Cerebellar cortex (tissue), 1 donor: ENCODE data around the gene CD80.
"Not testable (repeated sequence)": the region's sequence is repeated elsewhere in the genome, so short reads cannot be mapped to it uniquely, and the experiment has no call there.

Experiments
- DNase-seq: peaks from one replicate; pipeline ENCODE4 v3.0.0-alpha.2; 2015; ENCODE audit warnings: low spot score

CD80 gene

GRCh38 chr3:119582178-119582577 lies 22.8 kb upstream of the CD80 start:
- no peak for DNase-seq

DNA sequence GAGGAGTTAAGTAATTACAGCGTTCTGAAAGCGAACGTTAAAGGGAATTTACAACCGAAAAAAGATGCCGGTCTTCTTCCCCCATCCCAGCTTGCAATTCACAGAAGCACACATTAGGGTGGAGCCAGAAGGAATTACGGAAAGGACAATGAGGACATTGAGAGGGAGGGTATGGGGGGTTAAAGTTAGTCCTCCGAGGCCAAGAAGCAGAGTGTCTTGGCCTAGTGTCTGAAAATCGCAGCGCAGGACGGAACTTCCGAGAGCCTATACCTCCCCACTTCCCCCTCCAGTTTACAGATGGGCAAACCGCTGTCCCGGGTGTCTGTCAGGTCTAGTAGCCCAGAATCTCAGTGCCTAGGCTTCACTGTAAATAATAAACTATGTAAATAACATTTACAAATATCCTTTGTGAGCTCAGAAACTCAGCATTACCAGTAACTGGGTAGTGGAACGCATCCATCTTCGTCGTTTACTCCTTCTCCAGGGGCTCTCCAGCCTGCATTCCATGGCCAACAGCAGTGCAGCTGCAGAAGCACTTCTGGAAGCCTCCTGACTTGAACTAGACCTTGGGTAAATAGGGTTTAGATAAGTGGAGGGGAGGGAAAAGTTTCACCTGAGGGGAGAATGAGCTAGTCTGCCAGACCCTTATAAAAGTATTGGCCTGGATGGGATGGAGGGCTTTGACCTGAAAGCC lies 20.8 kb upstream of the CD80 start:
- no peak for DNase-seq

- peak; percentile 58 for DNase-seq
Measured at GRCh38 chr3:119579366-119580066, 20.1 kb upstream of the CD80 start, which contains the start of gene ADPRH. ADPRH (plus strand) TSS chr3:119579492; CDS start chr3:119582170, 2,678 bp downstream.

- DNase-seq = no peak
Measured at GRCh38 chr3:119575507-119575906, 16.1 kb upstream of the CD80 start.

DNA sequence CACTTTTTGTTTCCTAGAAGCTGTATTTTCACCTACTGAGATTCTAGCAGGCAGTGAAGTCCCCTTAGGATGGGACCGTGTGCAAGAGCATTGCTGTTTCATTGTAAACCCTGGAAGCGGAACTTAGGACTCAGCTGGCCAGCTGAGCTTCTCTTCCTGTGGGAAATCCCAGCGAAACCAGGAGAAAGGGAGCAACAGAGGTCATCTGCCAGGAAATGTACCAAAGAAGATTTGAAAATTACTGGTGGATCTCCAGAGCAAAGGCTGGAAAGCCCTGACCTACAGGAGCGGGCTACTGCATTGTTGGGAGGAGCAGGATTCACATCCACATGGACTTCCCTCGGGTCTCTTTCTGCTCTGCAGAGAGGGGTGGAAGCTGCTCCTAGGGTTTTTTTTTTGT lies 12.3 kb upstream of the CD80 start:
- DNase-seq = no peak

GRCh38 chr3:119571230-119571629 lies 11.8 kb upstream of the CD80 start:
- no peak for DNase-seq

DNA sequence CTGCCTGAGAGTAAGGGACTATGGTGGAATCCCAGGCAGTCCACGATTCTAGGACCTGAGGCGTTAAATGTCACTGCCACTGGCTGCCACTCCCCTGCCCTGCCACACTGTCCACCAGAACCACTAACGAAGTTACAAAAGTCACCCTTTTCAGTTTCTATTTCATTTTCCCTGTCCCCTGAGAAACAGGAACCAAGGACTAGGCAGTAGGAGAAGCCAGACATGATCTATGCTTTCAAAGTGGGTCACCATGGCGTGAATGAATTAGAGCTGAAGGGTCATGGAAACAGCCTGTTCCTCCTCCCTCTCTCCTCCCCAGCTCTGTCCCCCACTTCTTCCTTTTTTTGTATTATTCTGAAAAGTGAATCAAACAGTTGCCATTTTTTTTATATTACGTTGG lies 10.8 kb upstream of the CD80 start:
- no peak for DNase-seq

DNA sequence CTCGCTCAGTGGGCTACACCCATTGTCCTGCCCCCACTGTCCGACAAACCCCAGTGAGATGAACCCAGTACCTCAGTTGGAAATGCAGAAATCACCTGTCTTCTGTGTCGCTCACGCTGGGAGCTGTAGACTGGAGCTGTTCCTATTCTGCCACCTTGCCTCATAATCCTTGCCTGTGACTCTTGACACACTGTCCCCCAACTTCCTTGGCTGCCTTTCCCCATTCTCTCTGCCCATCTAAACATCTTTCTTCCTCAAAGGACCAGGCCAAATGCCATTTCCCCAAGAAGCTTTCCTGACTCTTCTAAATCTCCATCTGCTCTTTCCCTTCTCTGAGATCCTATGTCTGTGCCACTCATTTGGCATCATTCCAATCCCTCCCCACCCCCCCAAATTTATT lies 9.7 kb upstream of the CD80 start:
- no peak for DNase-seq

- DNase-seq = not testable (repeated sequence)
Measured at GRCh38 chr3:119563334-119563733, 3.9 kb upstream of the CD80 start.

GRCh38 chr3:119562307-119562961 lies 3.0 kb upstream of the CD80 start:
- no peak for DNase-seq

DNA sequence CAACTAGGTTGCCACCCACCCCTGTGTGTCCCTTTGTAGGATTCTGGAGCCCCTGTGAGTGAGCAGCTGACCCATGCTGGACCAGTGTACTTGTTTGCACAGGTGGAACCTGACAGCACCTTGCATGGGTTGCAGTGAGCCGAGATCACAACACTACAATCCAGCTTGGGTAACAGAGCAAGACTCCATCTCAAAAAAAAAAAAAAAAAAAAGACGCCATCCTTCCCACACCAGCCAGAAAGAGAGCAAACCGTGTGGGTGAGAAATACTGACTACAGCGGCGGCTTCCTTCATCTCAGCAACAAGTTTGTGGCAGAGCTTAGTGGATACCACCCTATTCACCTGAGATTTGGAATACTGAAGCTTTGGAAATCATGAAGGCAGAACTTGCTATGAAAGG lies 746 bp upstream of the CD80 start:
- DNase-seq = no peak

GRCh38 chr3:119558626-119559317 lies 642 bp downstream of the CD80 start:
- no peak for DNase-seq

GRCh38 chr3:119557877-119558269 lies 1.5 kb downstream of the CD80 start:
- no peak for DNase-seq

GRCh38 chr3:119557192-119557876 lies 2.1 kb downstream of the CD80 start:
- no peak for DNase-seq

- no peak for DNase-seq
Measured at GRCh38 chr3:119555929-119556328, 3.5 kb downstream of the CD80 start.

GRCh38 chr3:119555309-119555735 lies 4.1 kb downstream of the CD80 start:
- no peak for DNase-seq

- no peak for DNase-seq
Measured at GRCh38 chr3:119553823-119554415, 5.5 kb downstream of the CD80 start.

DNA sequence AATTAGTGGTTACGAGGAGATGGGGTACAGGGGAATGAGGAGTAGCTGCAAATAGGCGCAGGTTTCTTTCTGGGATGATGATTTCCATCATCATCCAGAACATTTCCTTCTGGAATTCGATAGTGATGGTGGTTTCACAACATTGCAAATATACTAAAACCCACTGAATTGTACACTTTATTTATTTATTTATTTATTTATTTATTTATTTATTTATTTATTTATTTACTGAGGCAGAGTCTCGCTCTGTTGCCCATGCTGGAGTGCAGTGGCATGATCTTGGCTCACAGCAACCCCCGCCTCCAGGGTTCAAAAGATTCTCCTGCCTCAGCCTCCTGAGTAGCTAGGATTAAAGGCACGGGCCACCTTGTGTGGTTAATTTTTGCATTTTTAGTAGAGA lies 6.5 kb downstream of the CD80 start:
- not testable (repeated sequence) for DNase-seq

- DNase-seq = no peak
Measured at GRCh38 chr3:119551598-119551997, 7.8 kb downstream of the CD80 start.

GRCh38 chr3:119550192-119550910 lies 9.1 kb downstream of the CD80 start:
- no peak for DNase-seq

DNA sequence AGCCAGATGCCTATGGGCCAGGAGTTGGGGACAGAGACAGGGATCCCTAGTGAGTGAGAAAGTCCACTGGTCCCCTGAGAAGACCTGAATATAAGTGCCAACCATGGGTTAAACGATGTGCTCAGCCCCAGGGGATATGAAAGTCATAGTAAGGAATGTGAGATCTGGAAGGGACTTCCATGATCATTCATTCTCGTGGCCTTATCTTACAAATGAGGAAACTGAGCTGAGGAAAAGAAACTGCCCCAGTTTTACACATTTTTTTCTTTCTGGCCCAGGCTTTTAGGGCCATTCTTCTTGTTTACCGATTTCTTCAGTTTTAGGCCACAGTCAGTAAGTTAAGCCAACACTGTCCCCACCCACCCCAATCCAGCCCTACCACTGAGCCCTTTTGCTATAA lies 11.1 kb downstream of the CD80 start:
- DNase-seq = no peak
